ENCODE measurements around the gene APOL3.
"Not testable (repeated sequence)": the region's sequence is repeated elsewhere in the genome, so short reads cannot be mapped to it uniquely, and the experiment has no call there.

APOL3 gene

DNA sequence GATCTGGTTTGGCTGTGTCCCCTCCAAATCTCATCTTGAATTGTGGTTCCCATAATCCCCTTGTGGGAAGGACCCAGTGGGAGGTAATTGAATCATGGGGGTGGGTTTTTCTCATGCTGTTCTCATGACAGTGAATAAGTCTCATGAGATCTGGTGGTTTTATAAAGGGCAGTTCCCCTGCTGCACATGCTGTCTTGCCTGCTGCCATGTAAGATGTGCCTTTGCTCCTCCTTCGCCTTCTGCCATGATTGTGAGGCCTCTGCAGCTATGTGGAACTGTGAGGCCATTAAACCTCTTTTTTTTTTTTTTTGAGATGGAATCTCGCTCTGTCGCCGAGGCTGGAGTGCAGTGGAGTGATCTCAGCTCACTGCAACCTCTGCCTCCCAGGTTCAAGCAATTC is 59.6 kb downstream of the APOL3 start:
- DNase-seq (ENCODE audit: low read depth) = not testable (repeated sequence)

DNA sequence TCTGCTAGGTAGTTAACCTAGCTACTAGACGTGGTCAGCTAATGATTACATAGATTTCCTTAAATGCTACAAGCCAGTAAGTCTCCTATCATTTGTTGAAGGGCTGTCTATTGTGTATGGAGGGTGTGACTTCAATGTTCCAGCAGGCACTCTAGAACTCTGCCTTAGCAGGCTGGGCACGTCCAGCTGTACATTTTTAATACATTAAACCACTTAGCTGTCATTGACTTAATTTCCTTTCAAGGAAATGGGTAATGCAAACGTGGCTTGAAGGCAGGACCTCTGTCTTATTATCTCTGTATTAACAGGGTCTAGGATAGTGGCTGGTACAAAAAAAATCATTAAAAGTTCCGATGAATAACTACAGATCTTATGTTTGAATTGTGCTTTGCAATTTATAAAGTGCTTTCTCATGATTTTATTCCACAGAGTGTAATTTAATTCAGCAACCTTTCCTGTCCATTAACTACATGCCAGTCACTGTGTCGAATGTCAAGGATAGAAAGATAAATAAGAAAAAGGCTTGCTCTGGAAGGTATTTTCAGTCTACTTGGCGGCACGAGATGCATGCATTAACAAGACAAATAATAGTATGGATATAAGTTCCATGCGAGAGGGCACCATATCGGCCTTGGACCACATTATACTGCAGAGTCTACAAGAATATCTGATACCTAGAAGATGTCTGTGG is 60.3 kb downstream of the APOL3 start:
- no peak for DNase-seq (ENCODE audit: low read depth)

DNA sequence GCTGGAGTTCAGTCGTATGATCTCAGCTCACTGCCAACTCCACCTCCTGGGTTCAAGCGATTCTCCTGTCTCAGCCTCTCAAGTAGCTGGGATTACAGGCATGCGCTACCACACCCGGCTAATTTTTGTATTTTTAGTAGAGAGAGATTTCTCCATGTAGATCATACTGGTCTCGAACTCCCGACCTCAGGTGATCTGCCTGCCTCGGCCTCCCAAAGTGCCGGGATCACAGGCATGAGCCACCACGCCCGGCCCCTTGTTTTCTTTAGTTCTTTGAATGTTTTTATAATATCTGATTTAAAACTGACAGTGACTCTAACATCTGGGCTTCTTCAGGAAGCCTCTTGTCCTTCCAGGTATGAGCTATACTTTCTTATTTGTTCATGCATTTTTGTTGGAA is 61.0 kb downstream of the APOL3 start:
- DNase-seq (ENCODE audit: low read depth) = not testable (repeated sequence)

DNA sequence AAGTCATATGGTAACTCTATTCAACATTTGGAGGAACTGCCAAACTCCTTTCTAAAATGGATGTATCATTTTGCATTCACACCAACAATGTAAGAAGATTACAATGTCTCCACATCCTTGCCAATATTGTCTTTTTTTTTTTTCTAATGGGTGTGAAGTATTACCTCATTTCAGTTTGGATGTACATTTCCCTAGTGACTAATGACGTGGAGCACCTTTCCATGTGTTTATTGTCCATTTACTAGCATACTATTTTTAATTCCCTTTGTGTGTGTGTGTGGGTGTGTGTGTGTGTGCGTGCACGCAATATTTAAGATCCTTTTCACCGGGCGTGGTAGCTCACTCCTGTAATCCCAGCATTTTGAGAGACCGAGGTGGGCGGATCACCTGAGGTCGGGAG is 62.7 kb downstream of the APOL3 start:
- no peak for DNase-seq (ENCODE audit: low read depth)

GRCh38 chr22:36090772-36091171 is 69.8 kb downstream of the APOL3 start:
- not testable (repeated sequence) for DNase-seq (ENCODE audit: low read depth)
